Smooth muscle cell (in vitro differentiated cells): Measurements from ENCODE around the gene ART1. TPM values are rescaled to one million over a fixed set of nuclear protein-coding genes. Genes with fewer than 3 reads are reported as not detected.

ENCODE experiments used
- DNase-seq: peaks from one replicate; lab custom pipeline; 2025; ENCODE audit not compliant: unreplicated experiment; lab: John Stamatoyannopoulos, UW
- H2AFZ ChIP-seq: fragments of 200-600 bp; sonication (generic); 2 replicates; pipeline ENCODE4 v1.6.0; 2016; ENCODE audit warnings: antibody characterized with exemption, low read depth, mild to moderate bottlenecking
- H3F3A ChIP-seq: fragments of 200-600 bp; sonication (generic); 2 replicates; pipeline ENCODE4 v1.6.0; 2017; ENCODE audit warnings: antibody characterized with exemption, low read depth
- H3K27ac ChIP-seq: fragments of 200-600 bp; sonication (generic); 2 replicates; pipeline ENCODE4 v1.5.1; 2016; ENCODE audit warnings: low read depth, mild to moderate bottlenecking
- H3K27me3 ChIP-seq: fragments of 200-600 bp; sonication (generic); 2 replicates; pipeline ENCODE4 v1.6.1; 2016; ENCODE audit warnings: low read depth, mild to moderate bottlenecking
- H3K36me3 ChIP-seq: fragments of 200-600 bp; sonication (generic); 2 replicates; pipeline ENCODE4 v1.5.1; 2016; ENCODE audit warnings: low read depth
- H3K4me1 ChIP-seq: fragments of 200-600 bp; sonication (generic); 2 replicates; pipeline ENCODE4 v1.5.1; 2016; ENCODE audit warnings: low read depth
- H3K4me2 ChIP-seq: fragments of 200-600 bp; sonication (generic); 2 replicates; pipeline ENCODE4 v1.6.0; 2016; ENCODE audit warnings: mild to moderate bottlenecking
- H3K4me3 ChIP-seq: fragments of 200-600 bp; sonication (generic); 2 replicates; pipeline ENCODE4 v1.5.1; 2016; ENCODE audit warnings: mild to moderate bottlenecking
- H3K79me2 ChIP-seq: fragments of 200-600 bp; sonication (generic); 2 replicates; pipeline ENCODE4 v1.6.0; 2016; ENCODE audit warnings: low read depth, mild to moderate bottlenecking
- H3K9ac ChIP-seq: fragments of 200-600 bp; sonication (generic); 2 replicates; pipeline ENCODE4 v1.6.0; 2016; ENCODE audit warnings: low read depth
- H3K9me3 ChIP-seq: fragments of 200-600 bp; sonication (generic); replicated peaks from 2 replicates; pipeline ENCODE4 v1.5.1; 2016; ENCODE audit warnings: low read depth
- H4K20me1 ChIP-seq: fragments of 200-600 bp; sonication (generic); 2 replicates; pipeline ENCODE4 v1.6.0; 2016; ENCODE audit warnings: low read depth
- CTCF ChIP-seq: fragments of 200-600 bp; sonication (generic); IDR thresholded peaks from 2 replicates; pipeline ENCODE4 v1.5.1; 2017; ENCODE audit warnings: borderline replicate concordance, mild to moderate bottlenecking, antibody characterized with exemption; ENCODE audit not compliant: insufficient read depth, poor library complexity, severe bottlenecking
- WGBS: methylation state at CpG from one replicate; pipeline ENCODE4 v1.1.7; 2016; ENCODE audit warnings: low lambda C conversion rate; 5-methylcytosine and 5-hydroxymethylcytosine counted together
- polyA plus RNA-seq: library from polyadenylated mRNA; unstranded; fragments of >200 nt; fragmentation: Nextera tagmentation; extraction: Ambion mirVana; gene quantifications from 2 replicates; pipeline ENCODE4 v1.2.1, GENCODE V29; 2016
- total RNA-seq: library from RNA; depleted of rRNA; stranded (reverse); fragments of >200 nt; gene quantifications from 2 replicates; pipeline ENCODE4 v1.2.3, GENCODE V29; 2014

ART1 gene
- total and polyA plus RNA-seq, 2 experiments from 2014 or later = not detected

DNA sequence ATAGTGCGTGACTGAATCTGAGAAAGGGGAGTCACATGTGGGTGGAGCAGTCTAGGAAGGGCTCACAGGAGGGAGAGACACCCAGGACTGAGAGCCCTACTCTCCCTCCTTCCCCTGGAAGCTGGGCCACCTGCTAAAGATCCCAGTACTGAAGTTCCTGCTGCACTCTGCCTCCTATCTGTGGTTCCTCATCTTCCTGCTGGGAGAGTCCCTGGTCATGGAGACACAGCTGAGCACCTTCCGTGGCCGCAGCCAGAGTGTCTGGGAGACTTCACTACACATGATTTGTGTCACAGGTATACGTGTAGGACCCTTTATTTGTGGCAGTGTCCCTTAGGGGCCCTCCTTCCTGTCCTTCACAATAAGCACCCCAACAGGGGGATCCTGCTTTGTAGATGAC is 22.4 kb upstream of the ART1 start:
- no peak overlapping the region for H3K4me3 ChIP-seq
- 69% methylated on average over 4 of the region's 4 CpGs for WGBS
- DNase-seq = no peak
- no peak overlapping the region for H3K9ac ChIP-seq
- no peaks in the 10 kb centered on the region for H3K9me3 ChIP-seq
- no peaks in the 10 kb centered on the region for H4K20me1 ChIP-seq
- H3K4me1 ChIP-seq = no peaks in the 10 kb centered on the region
- H3F3A ChIP-seq = no peaks in the 10 kb centered on the region
- no peaks in the 10 kb centered on the region for H3K27me3 ChIP-seq
- no peak overlapping the region for H3K4me2 ChIP-seq
- no peaks in the 10 kb centered on the region for H3K79me2 ChIP-seq
- H3K27ac ChIP-seq = no peak overlapping the region
- H3K36me3 ChIP-seq = no peaks in the 10 kb centered on the region
- H2AFZ ChIP-seq = no peak overlapping the region
- no peak for TF ChIP-seq CTCF

DNA sequence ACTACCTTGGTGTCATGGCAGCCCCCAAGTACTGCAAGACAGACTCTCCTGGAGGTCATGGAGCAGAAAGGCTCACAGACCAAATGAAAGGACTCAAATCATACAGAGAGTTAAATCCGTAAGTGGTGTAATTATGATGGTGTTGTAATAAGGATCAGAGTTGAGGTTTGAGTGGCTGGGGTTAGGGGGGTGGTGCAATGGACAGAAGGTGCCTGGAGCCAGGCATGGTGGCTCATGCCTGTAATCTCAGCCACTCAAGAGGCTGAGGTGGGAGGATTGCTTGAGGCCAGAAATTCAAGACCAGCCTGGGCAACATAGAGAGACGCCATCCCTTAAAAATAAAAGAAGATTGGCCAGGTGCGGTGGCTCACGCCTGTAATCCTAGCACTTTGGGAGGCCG is 21.8 kb upstream of the ART1 start:
- TF ChIP-seq CTCF = no peak
- no peaks in the 10 kb centered on the region for H3K79me2 ChIP-seq
- H3K27ac ChIP-seq = no peak overlapping the region
- H3K9ac ChIP-seq = no peak overlapping the region
- no peaks in the 10 kb centered on the region for H3K9me3 ChIP-seq
- H3K36me3 ChIP-seq = no peaks in the 10 kb centered on the region
- no peak overlapping the region for H3K4me3 ChIP-seq
- no peak overlapping the region for H2AFZ ChIP-seq
- WGBS = 94% methylated on average over 5 of the region's 5 CpGs
- H3K4me1 ChIP-seq = no peaks in the 10 kb centered on the region
- no peaks in the 10 kb centered on the region for H3F3A ChIP-seq
- no peaks in the 10 kb centered on the region for H3K27me3 ChIP-seq
- H4K20me1 ChIP-seq = no peaks in the 10 kb centered on the region
- DNase-seq = no peak
- H3K4me2 ChIP-seq = no peak overlapping the region

DNA sequence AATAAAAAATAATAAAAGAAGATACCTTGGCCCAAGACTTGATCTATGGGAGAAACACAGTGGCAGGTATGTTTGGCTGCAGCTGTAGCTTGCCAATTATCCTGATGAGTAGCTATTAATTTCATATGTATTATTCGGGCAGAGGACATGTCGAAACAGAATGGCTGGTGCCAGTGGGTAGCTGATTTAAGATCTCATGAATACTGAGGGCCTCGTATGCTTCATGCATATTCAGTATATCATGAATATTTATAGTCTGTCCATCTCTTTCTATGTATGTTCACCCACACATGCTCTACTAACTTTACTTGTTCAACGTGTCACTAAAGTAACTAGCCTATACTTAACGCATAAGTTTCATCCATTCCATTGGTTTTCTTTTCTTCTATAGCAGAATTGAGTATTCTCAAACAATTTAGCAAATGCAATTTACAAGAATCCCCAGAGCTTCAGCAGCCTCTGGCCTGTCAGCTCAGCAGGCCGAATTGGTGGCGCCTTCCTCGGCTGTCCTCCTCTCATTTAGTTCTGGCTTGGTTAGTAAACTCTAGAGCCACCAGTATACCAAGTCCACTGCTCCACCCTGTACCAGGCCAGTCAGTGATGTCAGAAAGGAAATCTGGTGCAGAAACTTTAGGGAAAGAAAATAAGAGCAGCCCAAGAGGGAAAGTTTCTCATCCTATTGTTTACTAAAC is 21.0 kb upstream of the ART1 start:
- no peak overlapping the region for H3K4me2 ChIP-seq
- H3K9ac ChIP-seq = no peak overlapping the region
- H3K4me1 ChIP-seq = no peaks in the 10 kb centered on the region
- H2AFZ ChIP-seq = no peak overlapping the region
- WGBS = 60% methylated on average over 8 of the region's 8 CpGs
- H3K79me2 ChIP-seq = no peaks in the 10 kb centered on the region
- no peak for DNase-seq
- H4K20me1 ChIP-seq = no peaks in the 10 kb centered on the region
- TF ChIP-seq CTCF = no peak
- no peaks in the 10 kb centered on the region for H3K27me3 ChIP-seq
- H3F3A ChIP-seq = no peaks in the 10 kb centered on the region
- H3K4me3 ChIP-seq = no peak overlapping the region
- H3K36me3 ChIP-seq = no peaks in the 10 kb centered on the region
- H3K9me3 ChIP-seq = no peaks in the 10 kb centered on the region
- H3K27ac ChIP-seq = no peak overlapping the region
